SU-DHL-6 (cell line): ENCODE data around the gene UBE2Q1.

Experiments used
- H2AFZ ChIP-seq: fragments of 200-600 bp; sonication (generic); 2 replicates; pipeline ENCODE4 v1.6.1; 2014; ENCODE audit warnings: low read depth, mild to moderate bottlenecking, moderate library complexity, mixed read lengths, antibody characterized with exemption, low read length; ENCODE audit not compliant: severe bottlenecking
- H3F3A ChIP-seq: fragments of 200-600 bp; shearing (Covaris generic); 2 replicates; pipeline ENCODE4 v1.6.0; 2016; ENCODE audit warnings: antibody characterized with exemption, mild to moderate bottlenecking; ENCODE audit not compliant: insufficient read depth
- H3K27ac ChIP-seq: fragments of 200-600 bp; sonication (generic); 2 replicates; pipeline ENCODE4 v1.5.1; 2016; ENCODE audit warnings: low read depth, mild to moderate bottlenecking, low read length, moderate library complexity, mixed read lengths
- H3K27me3 ChIP-seq: fragments of 200-600 bp; sonication (generic), shearing (Covaris generic); 2 replicates; pipeline ENCODE4 v1.6.0; 2014; ENCODE audit warnings: mild to moderate bottlenecking, low read length
- H3K36me3 ChIP-seq: fragments of 200-600 bp; sonication (generic); 2 replicates; pipeline ENCODE4 v1.6.1; 2014; ENCODE audit warnings: mild to moderate bottlenecking, low read length, mixed read lengths
- H3K4me2 ChIP-seq: fragments of 300-600, 200-600 bp; shearing (Covaris generic), sonication (generic); 2 replicates; pipeline ENCODE4 v1.6.0; 2014; ENCODE audit warnings: low read length, low read depth, mild to moderate bottlenecking; ENCODE audit not compliant: poor library complexity, severe bottlenecking
- H3K4me3 ChIP-seq: fragments of 200-600 bp; sonication (generic); 2 replicates; pipeline ENCODE4 v1.5.1; 2014; ENCODE audit warnings: antibody characterized with exemption, low read length, mild to moderate bottlenecking, mixed read lengths; ENCODE audit not compliant: insufficient read depth, poor library complexity, severe bottlenecking
- H3K79me2 ChIP-seq: fragments of 200-600 bp; sonication (generic); 2 replicates; pipeline ENCODE4 v1.6.1; 2014; ENCODE audit warnings: mild to moderate bottlenecking, low read length, moderate library complexity; ENCODE audit not compliant: insufficient read depth
- H3K9ac ChIP-seq: fragments of 200-600 bp; sonication (generic); 2 replicates; pipeline ENCODE4 v1.7.0; 2014; ENCODE audit warnings: mild to moderate bottlenecking, low read length
- H3K9me2 ChIP-seq: fragments of 200-600 bp; sonication (generic); replicated peaks from 2 replicates; pipeline ENCODE4 v1.6.1; 2014; ENCODE audit warnings: low read length; ENCODE audit not compliant: insufficient read depth
- H3K9me3 ChIP-seq: fragments of 200-600 bp; sonication (generic); 2 replicates; pipeline ENCODE4 v1.6.1; 2014; ENCODE audit warnings: low read length, mixed read lengths; ENCODE audit not compliant: insufficient read depth
- H4K20me1 ChIP-seq: fragments of 200-600 bp; sonication (generic); 2 replicates; pipeline ENCODE4 v1.6.1; 2014; ENCODE audit warnings: low read depth, mild to moderate bottlenecking, antibody characterized with exemption, low read length, moderate library complexity, mixed read lengths
- CTCF ChIP-seq: fragments of 200-600 bp; sonication (generic); IDR thresholded peaks from one replicate; pipeline ENCODE4 v1.5.1; 2017; ENCODE audit warnings: antibody characterized with exemption, mild to moderate bottlenecking, low read length, moderate library complexity; ENCODE audit not compliant: insufficient read depth, poor library complexity, severe bottlenecking
- EZH2phosphoT487 ChIP-seq: fragments of 200-600 bp; sonication (generic), shearing (Covaris generic); conservative IDR thresholded peaks from 2 replicates; pipeline ENCODE4 v1.6.1; 2018; ENCODE audit warnings: mild to moderate bottlenecking, antibody characterized with exemption, low read length, moderate library complexity, mixed read lengths

UBE2Q1 gene

DNA sequence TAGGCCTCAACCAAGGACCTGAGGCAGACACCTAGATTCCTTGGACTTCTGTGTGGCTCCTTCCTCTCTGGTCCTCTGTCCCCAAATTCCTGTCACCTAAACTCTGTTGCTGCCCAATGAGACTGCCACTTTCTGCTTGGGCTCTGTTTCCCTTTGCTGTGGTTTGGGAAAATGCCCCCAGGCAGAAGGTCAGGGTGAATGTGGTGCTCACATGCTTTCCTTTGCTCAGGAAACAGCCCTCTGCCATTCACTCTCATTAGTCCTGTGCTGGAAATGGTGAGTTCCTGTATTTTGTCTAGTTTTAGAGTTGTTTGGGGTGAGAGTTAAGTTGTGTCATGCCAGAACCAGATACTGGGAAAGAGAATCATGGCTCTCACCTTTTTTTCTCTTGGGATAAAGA is 33.6 kb downstream of the UBE2Q1 start:
- no peaks in the 10 kb centered on the region for H3F3A ChIP-seq
- no peaks in the 10 kb centered on the region for H3K9me3 ChIP-seq
- no peak overlapping the region for H3K9ac ChIP-seq
- no peaks in the 10 kb centered on the region for H3K36me3 ChIP-seq
- H3K79me2 ChIP-seq: no peaks in the 10 kb centered on the region
- no peak overlapping the region for H2AFZ ChIP-seq
- H3K4me3 ChIP-seq: no peak overlapping the region
- no peak overlapping the region for H3K4me2 ChIP-seq
- H3K27ac ChIP-seq: no peak overlapping the region
- H3K9me2 ChIP-seq: no peaks in the 10 kb centered on the region
- TF ChIP-seq EZH2phosphoT487: no peak
- no peak for TF ChIP-seq CTCF
- no peaks in the 10 kb centered on the region for H3K27me3 ChIP-seq
- no peaks in the 10 kb centered on the region for H4K20me1 ChIP-seq

DNA sequence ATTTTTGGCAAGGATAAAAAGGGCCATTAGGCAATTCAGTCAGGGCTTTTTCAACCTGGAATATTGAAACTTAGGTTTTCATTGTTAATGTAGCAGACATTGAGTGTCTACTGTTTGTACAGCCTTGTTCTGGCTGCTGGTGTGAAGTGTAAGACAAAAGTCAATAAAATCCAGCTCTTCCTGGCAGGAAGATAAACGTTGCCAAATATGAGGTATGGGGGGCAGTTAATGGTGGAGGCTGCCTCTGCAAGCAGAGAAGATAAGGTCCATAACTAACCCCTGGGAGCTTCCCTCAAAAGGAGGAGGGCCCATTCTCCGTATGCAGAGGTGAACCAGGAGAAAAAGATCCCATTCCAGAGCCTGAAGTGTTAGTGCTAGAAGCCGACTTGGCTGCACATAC is 36.8 kb downstream of the UBE2Q1 start:
- Histone ChIP-seq H3K4me3 (no peak overlapping the region), H3K4me2 (no peak overlapping the region)

GRCh38 chr1:154520333-154520732 is 38.1 kb downstream of the UBE2Q1 start:
- Histone ChIP-seq H3K4me3 (no peak overlapping the region), H3K79me2 (no peaks in the 10 kb centered on the region), H3K9me3 (no peaks in the 10 kb centered on the region), H3K9me2 (no peaks in the 10 kb centered on the region), H4K20me1 (no peaks in the 10 kb centered on the region), H2AFZ (no peak overlapping the region), H3K36me3 (no peaks in the 10 kb centered on the region), H3K9ac (no peak overlapping the region), H3K27me3 (no peaks in the 10 kb centered on the region), H3F3A (no peaks in the 10 kb centered on the region), H3K4me2 (no peak overlapping the region), H3K27ac (no peak overlapping the region)
- TF ChIP-seq CTCF: no peak
- no peak for TF ChIP-seq EZH2phosphoT487

More for the DNA sequence above, 36.8 kb downstream of the UBE2Q1 start:
- H3K9ac ChIP-seq: no peak overlapping the region
- no peaks in the 10 kb centered on the region for H3F3A ChIP-seq
- no peaks in the 10 kb centered on the region for H3K79me2 ChIP-seq
- TF ChIP-seq CTCF (no peak), EZH2phosphoT487 (no peak)
- H3K36me3 ChIP-seq: no peaks in the 10 kb centered on the region
- H2AFZ ChIP-seq: no peak overlapping the region
- no peaks in the 10 kb centered on the region for H3K9me2 ChIP-seq
- no peaks in the 10 kb centered on the region for H3K9me3 ChIP-seq
- H3K27me3 ChIP-seq: no peaks in the 10 kb centered on the region
- no peak overlapping the region for H3K27ac ChIP-seq
- no peaks in the 10 kb centered on the region for H4K20me1 ChIP-seq

DNA sequence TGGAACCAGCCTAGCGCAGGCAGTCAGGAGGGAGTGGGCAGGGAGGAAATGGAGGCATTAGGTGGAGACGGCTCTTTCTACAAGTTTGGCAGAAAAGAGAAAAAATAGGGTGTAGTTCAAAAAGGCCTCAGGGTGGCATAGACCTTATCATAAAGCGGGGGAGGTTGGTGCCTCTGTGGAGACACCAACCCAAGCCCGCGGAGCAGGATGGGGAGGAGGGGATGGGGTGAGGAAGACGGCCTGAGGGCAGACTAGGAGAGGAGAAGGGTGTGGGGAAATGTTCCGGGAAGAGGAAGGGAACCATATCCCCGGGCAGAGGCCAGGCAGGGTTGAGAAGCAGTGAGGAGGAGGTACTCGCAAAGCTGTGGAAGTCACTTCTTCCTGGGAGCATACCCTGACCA is 38.9 kb downstream of the UBE2Q1 start:
- H3K9me3 ChIP-seq: no peaks in the 10 kb centered on the region
- H3K27me3 ChIP-seq: no peaks in the 10 kb centered on the region
- H3K9me2 ChIP-seq: no peaks in the 10 kb centered on the region
- H3K79me2 ChIP-seq: no peaks in the 10 kb centered on the region
- no peak overlapping the region for H3K4me3 ChIP-seq
- H3K36me3 ChIP-seq: no peaks in the 10 kb centered on the region
- no peak for TF ChIP-seq EZH2phosphoT487
- no peak for TF ChIP-seq CTCF
- H3F3A ChIP-seq: no peaks in the 10 kb centered on the region
- H3K27ac ChIP-seq: no peak overlapping the region
- H4K20me1 ChIP-seq: no peaks in the 10 kb centered on the region
- no peak overlapping the region for H3K4me2 ChIP-seq
- H2AFZ ChIP-seq: no peak overlapping the region
- no peak overlapping the region for H3K9ac ChIP-seq
